SU-DHL-6 (cell line): ENCODE measurements around the gene PTPRK.

Experiments
- EZH2phosphoT487 ChIP-seq: fragments of 200-600 bp; sonication (generic), shearing (Covaris generic); conservative IDR thresholded peaks from 2 replicates; pipeline ENCODE4 v1.6.1; 2018; ENCODE audit warnings: mild to moderate bottlenecking, antibody characterized with exemption, low read length, moderate library complexity, mixed read lengths
- TF ChIP-seq, protein P1 (sequence below): fragments of 200-600 bp; sonication (generic); IDR thresholded peaks from one replicate; pipeline ENCODE4 v1.5.1; 2017; ENCODE audit warnings: antibody characterized with exemption, mild to moderate bottlenecking, low read length, moderate library complexity; ENCODE audit not compliant: insufficient read depth, poor library complexity, severe bottlenecking

DNA sequence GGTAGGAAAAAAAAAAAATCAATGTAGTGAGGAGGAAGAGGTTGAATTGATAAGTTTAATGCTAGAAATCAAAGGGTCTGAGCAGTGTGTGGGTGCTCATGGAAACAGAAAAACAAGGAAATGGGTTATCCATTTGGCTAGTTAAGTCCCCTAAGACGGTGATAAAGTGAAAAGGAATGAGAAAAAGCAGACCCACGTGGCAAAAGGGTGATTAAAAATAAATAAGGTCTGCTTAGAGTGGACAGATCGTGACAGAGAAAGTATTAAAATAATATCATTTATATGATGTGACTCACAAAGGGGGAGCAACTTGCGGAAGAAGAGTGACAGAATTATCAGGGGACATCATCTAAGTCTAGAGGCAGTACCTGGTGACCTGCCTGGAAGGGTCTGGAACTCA is 367.8 kb downstream of the PTPRK start:
- TF ChIP-seq, protein P1, sequence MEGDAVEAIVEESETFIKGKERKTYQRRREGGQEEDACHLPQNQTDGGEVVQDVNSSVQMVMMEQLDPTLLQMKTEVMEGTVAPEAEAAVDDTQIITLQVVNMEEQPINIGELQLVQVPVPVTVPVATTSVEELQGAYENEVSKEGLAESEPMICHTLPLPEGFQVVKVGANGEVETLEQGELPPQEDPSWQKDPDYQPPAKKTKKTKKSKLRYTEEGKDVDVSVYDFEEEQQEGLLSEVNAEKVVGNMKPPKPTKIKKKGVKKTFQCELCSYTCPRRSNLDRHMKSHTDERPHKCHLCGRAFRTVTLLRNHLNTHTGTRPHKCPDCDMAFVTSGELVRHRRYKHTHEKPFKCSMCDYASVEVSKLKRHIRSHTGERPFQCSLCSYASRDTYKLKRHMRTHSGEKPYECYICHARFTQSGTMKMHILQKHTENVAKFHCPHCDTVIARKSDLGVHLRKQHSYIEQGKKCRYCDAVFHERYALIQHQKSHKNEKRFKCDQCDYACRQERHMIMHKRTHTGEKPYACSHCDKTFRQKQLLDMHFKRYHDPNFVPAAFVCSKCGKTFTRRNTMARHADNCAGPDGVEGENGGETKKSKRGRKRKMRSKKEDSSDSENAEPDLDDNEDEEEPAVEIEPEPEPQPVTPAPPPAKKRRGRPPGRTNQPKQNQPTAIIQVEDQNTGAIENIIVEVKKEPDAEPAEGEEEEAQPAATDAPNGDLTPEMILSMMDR = no peak
- no peak for TF ChIP-seq EZH2phosphoT487
